ENCODE measurements around the gene RUNX2. TPM values are rescaled to one million over a fixed set of nuclear protein-coding genes. Genes with fewer than 3 reads are reported as not detected.
"Not testable (repeated sequence)": the region's sequence is repeated elsewhere in the genome, so short reads cannot be mapped to it uniquely, and the experiment has no call there.

The RUNX2 gene
- total RNA-seq, 1 donor from 2014 or later = 34.1 TPM

DNA sequence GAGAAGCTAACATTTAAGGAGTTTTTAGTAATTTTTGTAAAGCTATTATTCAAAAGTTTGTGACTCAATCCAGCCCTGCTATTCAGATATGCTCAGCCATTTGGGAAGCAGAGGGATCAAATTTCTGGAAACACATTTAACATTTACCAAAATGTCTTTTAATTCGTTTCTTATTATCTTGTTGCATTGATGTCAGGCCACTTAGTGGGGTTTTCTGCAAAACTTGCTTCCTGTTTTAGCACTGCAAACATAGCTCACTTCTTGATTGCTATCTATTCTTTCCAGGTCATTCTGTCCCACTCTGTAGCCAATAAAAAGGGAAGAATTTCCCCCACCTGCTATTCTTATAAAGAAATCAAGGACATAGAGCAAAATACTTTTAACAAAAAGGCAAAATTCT is 226.5 kb downstream of the RUNX2 start:
- no peak for DNase-seq (ENCODE audit: low read depth)

DNA sequence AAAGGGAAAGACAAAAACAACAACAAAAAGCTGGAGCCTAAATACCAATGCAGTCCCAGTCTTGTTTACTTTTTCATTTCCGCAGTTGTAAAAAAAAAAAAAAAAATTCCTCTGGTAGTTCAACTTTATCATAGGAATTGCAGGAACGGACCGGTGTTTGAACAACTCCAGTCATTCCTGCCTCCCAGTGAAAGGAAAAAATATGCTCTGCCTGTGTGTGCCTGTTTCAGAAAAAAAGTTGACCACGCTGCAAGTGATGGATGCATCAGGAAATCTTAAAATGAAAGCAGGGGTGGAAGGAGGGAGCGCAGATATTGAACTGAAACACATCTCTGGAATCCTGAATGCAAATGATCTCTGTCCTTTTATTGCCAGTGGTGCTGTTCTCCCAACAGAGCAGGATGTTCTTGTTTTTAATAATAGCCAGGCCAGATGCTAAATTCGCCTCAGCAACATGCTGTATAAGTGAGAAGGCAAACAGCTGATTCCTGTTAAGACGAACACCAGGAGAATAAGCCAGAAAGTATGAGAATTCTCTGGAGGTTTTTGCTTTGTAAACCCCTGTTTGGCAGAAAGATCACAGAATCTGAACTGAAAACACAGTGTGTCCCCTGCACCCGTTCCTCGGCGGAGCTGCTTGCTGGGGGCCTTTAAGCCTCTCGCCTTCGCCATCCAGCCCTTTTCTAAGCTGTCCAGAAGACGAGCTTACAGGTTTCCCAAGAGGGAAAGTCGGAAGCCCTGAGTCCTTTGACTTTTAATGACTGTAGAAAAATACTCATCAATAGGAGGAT is 228.0 kb downstream of the RUNX2 start:
- DNase-seq (ENCODE audit: low read depth) = no peak

DNA sequence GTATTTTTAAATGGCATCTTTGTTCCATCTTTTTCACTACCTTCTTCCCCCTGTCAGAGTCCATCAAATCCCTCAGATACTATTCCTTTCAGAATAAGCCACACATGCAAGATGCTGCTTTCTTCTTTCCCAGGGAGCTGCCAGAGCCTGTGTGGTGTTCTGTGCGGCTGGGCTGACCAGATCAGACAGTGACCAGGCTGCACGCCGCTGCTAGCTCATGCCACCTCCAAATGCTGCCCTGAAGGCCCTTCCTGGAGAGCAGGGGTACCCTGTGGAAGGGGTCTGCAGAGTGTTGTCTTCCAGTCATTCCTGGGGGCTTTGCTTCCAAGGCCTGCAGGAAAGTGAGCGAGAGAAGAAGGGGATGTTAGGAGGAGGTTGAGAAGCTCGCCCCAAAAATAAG is 228.7 kb downstream of the RUNX2 start:
- no peak for DNase-seq (ENCODE audit: low read depth)

DNA sequence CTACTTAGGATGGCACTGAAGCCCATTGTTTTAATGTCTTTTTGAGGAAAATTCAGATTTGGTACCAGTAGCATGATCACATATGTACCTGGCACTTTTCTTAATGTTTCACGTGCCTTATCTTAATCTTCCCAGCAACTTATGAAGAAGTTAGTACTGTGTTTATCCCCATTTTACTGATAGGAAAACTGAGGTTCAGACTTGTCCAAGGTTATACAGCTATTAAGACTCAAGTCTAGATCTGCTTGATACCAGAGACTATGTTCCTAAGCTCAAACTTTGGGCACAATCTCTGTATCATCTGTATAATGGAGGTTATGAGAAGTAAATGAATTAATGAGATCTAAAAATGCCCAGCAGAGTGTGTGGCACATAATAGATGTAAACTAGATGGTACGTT is 229.3 kb downstream of the RUNX2 start:
- DNase-seq (ENCODE audit: low read depth) = no peak

DNA sequence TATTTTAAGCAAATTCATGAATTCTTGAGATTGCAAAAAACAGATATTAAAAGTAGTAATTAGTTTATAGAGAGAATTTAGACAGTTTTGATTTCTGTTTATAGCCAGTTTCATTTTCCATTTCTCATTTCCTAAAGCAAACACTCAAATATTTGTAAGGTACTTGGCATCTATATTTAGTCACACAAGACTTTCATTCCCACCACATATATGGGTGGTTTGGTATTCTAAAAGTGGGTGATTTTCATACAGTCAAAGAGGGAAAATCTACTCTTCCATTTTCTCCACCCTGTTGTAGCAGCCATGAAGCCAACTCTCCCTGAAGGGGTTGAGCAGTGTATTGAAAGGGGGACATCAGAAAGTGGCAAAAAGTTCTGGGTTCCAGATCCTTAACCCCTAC is 230.7 kb downstream of the RUNX2 start:
- DNase-seq (ENCODE audit: low read depth) = no peak

DNA sequence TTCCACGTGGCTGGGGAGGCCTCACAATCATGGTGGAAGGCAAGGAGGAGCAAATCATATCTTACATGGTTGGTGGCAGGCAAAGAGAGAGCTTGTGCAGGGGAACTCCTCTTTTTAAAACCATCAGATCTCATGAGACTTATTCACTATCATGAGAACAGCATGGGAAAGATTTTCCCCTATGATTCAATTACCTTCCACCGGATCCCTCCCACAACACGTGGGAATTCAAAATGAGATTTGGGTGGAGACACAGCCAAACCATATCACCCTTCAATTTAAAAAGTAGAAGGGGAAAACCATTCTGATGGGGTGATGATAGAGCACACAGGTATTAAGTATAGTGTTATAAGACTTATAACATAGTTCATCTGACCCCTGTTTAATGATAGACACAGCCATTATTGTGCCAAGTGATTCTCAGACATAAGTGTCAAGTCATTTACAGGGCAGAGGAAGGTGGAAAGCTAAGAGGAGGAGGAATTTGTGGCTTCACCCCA is 232.2 kb downstream of the RUNX2 start:
- not testable (repeated sequence) for DNase-seq (ENCODE audit: low read depth)

DNA sequence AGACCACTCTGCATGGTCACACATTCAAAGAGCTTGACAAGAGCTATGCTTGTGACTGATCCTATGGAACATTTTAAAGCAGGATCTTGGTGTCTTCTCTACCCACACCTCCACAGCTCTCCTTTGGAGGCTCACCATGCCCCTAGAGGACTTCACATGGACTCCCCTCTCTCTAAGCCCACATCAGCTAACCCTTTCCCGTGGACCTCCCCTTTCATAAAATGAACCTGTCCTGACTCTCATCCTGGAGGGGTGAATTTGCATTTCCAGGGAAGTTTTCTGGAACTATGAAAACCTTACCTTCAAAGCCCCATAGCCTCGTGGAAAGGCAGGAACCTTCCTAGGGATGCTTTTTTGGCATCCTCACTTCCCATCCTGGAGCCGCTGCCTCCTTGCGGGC is 234.0 kb downstream of the RUNX2 start:
- no peak for DNase-seq (ENCODE audit: low read depth)

DNA sequence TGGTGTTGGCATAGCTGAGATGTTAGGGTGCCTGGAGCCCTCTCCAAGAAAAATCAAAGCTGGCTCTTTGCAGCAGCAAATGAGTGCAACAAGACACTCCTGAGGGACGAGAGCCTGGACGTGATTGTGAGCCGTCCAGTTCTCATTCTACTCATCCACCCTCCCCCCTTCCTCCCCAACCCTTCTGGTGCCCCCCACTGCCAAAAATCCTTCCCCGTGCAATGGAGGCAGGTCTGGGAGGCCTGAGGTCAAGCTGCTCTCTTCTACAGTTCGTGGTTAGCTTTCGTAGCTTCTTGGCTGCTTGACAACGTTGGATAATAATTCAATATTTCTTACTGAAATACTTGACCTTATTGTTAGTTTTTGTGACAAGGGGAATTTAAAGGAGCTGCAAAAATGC is 234.9 kb downstream of the RUNX2 start:
- DNase-seq (ENCODE audit: low read depth) = no peak

DNA sequence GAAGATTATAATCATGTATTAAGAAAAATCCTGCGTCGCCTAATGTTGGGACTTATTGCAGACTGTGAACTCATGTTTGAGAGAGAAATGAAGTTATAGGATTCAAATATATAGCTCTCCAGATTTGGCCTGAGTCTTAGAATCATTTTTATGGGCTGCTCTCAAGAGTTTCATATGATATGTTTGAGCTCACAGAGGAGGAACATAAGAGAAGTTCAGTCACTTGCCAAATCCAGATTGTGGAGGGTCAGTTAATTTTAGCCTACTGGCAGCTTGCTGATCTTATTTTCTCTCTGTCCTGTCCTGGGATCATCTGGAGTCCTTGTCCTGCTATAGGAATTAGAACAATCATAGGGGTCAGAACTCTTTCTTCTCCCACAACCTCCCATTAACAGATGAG is 235.7 kb downstream of the RUNX2 start:
- DNase-seq (ENCODE audit: low read depth) = no peak

DNA sequence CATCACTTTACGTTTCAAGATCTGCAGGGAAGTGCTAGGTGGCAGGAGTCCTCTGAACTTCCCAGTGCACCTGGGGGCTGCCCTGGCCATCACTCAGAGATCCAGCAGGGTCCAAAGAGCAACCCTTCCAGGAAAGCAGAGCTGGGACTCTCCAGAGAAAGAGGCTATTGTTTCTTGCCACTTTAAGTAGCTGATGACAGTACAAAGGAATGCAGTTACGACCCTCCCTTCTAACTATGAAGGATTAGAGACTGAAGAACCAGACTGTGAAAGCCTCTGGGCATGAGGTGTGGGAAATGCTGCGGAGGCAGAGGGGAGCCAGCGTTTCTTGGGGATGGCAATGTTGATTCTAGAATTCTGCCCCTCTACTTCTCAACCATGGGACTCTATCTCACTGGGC is 238.8 kb downstream of the RUNX2 start:
- DNase-seq (ENCODE audit: low read depth) = peak; percentile 88

DNA sequence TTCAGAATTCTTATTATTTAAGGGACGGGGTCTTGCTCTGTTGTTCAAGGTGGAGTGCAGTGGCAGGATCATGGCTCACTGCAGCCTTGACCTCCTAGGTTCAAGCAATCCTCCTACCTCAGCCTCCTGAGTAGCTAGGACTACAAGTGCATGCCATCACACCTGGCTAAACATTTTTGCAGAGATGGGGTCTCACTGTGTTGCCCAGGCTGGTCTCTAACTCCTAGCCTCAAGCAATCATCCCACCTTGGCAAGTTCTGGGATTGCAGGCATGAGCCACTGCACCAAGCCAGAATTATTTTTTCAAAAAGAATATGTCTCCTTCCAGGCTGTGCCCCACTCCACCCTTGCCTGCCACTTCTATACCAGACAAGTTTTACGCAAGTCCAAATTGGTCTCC is 239.7 kb downstream of the RUNX2 start:
- no peak for DNase-seq (ENCODE audit: low read depth)

DNA sequence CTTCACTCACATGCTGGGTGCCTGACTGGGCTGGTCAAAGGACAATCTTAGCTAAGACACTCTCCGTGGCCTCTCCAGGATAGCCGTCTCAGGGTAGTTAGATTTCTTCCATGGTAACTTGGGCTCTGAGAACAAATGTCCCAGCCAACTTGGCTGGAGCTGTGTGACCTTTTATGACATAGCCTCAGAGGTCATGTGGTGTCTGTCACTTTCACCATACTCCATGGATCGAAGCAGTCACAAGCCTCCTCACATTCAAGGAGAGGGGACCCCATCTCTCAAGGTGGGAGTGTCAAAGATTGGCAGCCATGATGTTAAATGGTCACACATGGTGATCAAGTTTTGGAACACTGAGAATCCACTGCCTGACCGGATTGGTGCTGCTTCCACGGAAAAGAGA is 240.5 kb downstream of the RUNX2 start:
- DNase-seq (ENCODE audit: low read depth) = no peak

DNA sequence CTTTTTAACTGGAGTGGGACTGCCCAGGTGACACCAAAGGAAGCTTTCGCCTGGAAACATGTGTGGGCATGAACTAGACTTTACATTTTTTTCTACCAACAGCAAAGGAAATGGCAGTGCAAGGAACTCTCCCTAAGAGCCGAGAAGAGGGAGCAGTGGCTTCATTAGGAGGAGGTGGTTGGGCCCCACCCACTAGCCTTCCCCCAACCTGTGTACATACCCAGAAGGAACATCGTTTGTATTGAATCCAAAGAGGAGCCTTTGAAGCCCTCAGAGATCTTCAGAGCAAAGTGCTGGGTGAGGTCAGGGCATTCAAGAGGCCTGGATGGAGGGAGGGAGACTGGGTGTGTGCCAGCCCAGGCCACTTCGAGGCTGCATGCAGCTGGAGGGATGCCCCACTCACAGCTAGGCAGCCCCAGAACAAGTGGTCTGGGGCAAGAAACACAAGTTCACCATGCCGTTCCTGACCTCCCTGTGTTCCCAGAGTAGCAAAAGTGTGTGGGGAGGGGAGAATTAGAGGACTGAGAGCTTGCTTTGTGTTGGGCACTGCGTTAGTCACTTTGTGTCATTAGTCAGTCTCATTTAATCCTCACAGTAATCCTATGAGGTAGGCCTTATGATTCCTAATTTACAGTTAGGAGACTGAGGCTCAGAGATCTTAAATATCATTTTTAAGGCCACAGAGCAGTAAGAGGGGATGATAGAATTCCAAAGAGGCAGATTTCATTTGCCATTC is 241.2 kb downstream of the RUNX2 start:
- DNase-seq (ENCODE audit: low read depth) = no peak

DNA sequence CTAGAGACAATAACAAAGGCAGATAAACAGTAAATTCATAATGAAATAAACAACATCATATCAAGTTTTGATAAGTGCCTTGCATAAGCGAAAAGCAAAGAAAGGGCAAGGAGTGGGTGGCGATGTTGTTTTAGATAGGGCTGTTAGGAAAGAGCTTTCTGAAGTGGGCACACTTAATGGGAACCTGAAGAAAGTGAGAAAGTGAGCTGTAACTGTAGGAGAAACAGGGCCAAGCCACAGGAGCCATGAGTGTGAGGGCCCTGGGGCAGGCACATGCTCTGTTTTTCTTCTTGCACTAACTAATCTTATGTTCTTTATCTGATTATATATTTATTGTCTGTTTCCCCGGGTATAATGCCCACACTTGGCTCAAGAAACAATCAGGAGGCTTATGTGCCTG is 243.0 kb downstream of the RUNX2 start:
- no peak for DNase-seq (ENCODE audit: low read depth)

DNA sequence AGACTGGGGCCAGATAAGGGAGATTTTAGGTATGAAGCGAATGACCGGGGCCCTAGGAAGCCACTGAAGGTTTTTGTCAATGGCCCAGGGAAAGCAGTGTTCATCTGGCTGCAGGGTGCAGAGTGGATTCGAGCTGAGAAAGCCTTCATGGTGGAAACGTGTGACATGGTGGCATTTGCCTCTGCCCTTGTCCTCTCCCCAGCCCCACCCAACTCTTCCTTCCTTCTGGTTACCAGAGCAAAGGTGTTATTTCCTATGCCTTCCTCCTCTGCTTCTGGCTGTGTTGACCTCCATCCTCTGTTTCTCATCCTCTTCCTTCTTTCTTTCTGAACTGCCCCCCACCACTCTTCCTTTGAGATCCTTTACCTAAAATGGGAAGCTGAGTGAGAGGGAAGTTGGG is 244.7 kb downstream of the RUNX2 start:
- no peak for DNase-seq (ENCODE audit: low read depth)

DNA sequence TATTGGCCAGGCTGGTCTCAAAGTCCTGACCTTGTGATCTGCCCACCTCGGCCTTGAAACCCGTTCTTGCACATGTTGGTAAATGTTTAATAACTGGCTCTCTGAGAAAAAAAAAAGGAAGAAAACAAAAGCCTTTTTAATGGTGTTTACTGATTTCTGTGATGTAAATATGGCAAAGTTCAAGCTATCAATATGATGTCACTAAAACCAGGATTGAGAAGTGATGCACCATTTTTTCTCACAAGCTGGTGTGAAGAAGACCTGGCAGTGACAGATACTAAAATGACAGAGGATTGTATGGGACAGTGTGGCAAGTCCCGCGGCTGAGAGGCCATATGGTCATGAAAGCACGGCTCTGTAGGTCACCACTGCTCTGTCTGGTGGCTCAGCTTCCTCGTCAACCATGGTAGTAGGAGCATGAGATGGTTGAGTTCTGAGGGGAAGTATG is 245.9 kb downstream of the RUNX2 start:
- no peak for DNase-seq (ENCODE audit: low read depth)

DNA sequence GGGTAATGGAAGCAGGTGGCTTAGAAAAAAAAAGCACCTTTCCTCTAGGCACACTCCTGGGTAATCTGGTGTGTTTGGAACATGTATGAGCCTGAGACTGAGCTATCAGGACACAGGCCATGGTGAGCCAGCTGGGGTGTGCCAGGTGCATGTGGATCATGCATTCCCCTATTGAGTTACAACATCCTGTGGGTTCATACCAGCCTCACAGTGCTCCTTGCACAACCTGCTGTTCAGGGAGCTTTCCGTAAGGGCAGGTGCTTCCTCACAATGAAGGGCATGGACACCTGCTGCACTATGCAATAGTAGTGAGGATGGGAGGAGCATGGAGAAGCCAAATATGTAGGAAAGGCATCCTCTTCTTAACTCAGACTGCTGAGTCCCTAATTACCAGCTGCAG is 246.8 kb downstream of the RUNX2 start:
- DNase-seq (ENCODE audit: low read depth) = no peak

DNA sequence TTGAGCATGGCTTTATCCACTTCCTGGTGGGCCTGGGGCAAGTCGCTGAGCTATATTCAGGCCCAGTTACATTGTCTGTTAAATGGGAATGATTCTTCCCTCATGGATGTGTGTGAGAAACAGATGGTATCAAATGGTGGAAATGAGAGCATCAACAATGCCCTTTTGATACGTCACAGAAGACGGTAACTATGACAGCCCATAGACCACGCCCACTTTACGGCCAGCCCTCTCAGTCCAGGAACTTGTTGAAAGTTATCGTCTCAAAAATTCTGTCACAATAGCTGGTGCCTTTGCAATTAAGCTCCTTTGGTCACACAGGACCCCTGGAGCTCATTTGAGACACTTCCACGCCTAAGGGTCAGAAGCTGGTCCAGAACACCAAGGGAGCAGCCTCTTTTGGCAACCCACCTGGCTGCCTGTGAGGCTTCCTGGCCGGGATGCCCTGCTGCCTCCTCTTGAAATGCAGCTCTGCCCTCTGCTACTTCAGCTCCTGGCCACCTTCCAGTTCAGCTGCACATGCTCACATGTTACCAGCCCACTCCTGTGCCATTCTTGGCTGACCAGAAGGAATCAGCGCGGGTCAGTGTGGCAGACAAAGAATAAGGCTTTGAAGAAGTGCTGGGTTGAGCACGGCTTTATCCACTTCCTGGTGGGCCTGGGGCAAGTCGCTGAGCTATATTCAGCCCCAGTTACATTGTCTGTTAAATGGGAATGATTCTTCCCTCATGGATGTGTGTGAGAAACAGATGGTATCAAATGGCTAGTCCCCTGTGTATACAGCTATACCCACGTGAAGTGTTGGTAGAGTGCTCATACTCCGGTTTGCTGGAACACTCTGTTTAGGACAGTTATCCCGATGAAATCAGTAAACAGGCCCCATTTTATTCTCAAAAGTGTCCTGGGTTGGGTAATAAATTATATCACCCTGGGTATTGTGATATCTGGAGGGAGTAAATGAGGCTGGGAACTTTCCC is 248.8 kb downstream of the RUNX2 start:
- peak; percentile 52 for DNase-seq (ENCODE audit: low read depth)

DNA sequence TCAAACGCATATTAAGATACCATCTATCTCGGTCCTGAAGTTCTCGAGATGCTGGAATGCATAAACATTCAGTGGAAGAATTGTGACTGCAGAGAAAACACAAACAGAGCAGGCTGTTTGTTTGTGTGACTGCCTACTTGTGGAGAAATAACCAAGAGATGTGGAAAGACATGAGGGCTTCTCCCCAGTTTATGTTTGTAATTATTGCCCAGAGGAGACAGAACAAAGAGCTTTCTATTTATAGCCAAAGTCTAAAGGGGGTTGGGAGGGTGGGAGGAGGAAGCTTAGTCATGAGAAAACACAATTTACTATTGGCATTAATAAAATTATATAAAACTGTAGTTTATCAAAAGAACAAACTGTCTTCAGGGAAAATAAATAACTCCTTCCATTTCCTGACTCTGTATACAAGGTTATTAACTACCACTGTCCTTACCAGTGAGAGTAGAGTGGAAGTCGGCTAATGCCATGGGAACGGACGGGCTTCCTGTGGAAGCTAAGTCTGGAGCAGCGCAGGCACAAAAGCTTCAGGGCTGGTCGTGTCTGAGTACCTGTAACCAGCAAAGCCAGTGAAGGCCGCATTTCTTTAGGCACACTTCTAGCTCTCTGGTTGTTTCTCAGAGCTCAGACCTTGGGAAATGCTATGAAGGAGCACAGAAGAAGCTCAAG is 249.8 kb downstream of the RUNX2 start:
- peak; percentile 49 for DNase-seq (ENCODE audit: low read depth)

DNA sequence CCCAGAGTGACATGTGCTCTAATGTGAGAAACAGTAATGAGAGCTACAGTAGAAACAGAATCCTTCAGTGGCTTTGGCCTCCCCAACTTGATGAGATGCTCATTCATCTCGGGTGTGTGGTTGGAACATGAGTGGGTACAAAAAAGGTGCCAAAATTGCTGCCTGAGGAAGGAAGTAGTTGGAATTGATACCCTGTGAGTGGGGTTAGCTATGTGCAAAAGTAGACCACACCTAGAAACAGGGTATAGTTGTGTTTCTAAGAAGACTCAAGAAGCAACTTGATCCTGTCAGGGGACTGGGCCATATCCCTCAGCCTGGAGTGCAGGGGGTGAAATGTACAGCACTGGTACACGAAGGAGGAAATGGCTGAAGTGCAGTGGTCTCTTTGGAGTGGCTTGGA is 256.0 kb downstream of the RUNX2 start:
- DNase-seq (ENCODE audit: low read depth) = no peak

Data from renal cortical epithelial cell (primary cell).